ENCODE measurements around the gene SELENOO.

The SELENOO gene

DNA sequence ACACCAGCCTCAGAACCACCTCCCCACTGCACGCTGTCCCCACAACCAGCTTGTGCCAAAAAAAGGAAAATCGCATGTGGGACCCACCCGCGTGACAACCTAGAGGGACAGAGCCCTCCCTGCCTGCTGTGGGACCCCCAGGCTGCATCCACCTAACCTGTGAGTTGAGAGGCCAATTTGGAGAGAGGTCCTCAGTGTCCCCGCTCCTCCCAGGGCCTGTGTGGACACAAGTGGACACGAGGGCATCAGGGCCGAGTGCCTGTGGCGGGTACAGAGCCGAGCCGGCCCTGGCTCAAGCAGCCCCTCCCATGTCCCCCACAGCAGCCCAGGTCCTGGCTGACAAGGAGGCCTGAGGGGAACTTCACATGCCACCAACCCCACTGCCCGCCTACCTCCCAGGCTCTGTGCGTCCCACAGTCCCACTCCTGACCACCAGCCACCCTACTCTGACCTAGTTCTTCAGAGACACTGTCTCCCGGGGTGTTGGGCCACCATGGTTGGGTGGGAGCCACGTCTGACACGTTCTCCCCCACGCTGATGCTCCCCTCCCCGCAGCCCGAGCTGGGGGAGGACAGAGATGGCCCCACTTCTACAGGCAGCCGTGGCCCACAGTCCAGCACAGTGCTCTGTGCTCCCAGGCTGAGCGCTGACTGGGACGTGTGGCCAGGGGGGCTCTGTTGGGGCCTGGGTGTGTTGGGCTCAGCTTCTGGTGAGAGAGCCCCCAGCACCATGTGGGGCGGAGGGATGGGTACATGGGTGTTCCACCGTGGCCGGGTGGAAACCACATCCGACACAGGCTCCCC lies 19.2 kb downstream of the SELENOO start:
- peaks cover 1% of the 10 kb centered on the region; the same call in 1 of the 2 replicates for H3K4me1 ChIP-seq (ENCODE audit: control insufficient read depth, insufficient read depth, low read length)
- DNase-seq (ENCODE audit: low read depth, low spot score) = no peak
- no peaks in the 10 kb centered on the region for H3K9me3 ChIP-seq (ENCODE audit: control insufficient read depth, insufficient read depth, low read length)
- no CpG with 5 or more reads among the region's 25 CpGs for WGBS (ENCODE audit: insufficient coverage, insufficient read length)
- peaks cover 34% of the 10 kb centered on the region for H3K36me3 ChIP-seq (ENCODE audit: control insufficient read depth, insufficient read depth, low read length)
- H3K27me3 ChIP-seq (ENCODE audit: control insufficient read depth, insufficient read depth, low read length) = no peaks in the 10 kb centered on the region
- no peak overlapping the region for H3K4me3 ChIP-seq (ENCODE audit: low read length)
- H3K27ac ChIP-seq (ENCODE audit: low read length) = no peak overlapping the region

DNA sequence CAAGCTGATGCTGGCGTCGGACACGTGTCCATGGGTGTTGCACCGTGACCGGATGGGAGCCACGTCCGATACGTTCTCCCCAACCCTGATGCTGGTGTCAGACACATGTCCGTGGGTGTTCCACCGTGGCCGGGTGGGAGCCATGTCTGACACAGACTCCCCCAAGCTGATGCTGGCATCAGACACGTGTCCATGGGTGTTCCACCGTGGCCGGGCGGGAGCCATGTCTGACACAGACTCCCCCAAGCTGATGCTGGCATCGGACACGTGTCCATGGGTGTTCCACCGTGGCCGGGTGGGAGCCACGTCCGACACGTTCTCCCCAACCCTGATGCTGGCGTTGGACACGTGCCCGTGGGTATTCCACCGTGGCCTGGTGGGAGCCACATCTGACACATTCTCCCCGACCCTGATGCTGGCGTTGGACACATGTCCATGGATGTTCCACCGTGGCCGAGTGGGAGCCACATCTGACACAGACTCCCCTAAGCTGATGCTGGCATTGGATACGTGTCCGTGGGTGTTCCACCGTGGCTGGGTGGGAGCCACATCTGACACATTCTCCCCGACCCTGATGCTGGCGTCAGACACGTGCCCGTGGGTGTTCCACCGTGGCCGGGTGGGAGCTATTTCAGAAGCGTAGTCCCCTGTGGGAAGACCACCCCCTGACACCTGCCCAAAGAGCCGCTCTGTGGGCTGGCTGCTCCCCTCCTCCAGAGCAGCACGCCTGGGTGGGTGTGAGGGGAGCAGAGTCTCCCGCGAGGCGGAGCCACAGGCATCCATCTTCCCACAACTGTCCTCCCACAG lies 20.0 kb downstream of the SELENOO start:
- no peak overlapping the region for H3K27ac ChIP-seq (ENCODE audit: low read length)
- H3K27me3 ChIP-seq (ENCODE audit: control insufficient read depth, insufficient read depth, low read length) = no peaks in the 10 kb centered on the region
- no CpG with 5 or more reads among the region's 45 CpGs for WGBS (ENCODE audit: insufficient coverage, insufficient read length)
- DNase-seq (ENCODE audit: low read depth, low spot score) = no peak
- H3K36me3 ChIP-seq (ENCODE audit: control insufficient read depth, insufficient read depth, low read length) = peaks cover 37% of the 10 kb centered on the region
- no peak overlapping the region for H3K4me3 ChIP-seq (ENCODE audit: low read length)
- H3K4me1 ChIP-seq (ENCODE audit: control insufficient read depth, insufficient read depth, low read length) = peaks cover 1% of the 10 kb centered on the region; the same call in 1 of the 2 replicates
- H3K9me3 ChIP-seq (ENCODE audit: control insufficient read depth, insufficient read depth, low read length) = no peaks in the 10 kb centered on the region

DNA sequence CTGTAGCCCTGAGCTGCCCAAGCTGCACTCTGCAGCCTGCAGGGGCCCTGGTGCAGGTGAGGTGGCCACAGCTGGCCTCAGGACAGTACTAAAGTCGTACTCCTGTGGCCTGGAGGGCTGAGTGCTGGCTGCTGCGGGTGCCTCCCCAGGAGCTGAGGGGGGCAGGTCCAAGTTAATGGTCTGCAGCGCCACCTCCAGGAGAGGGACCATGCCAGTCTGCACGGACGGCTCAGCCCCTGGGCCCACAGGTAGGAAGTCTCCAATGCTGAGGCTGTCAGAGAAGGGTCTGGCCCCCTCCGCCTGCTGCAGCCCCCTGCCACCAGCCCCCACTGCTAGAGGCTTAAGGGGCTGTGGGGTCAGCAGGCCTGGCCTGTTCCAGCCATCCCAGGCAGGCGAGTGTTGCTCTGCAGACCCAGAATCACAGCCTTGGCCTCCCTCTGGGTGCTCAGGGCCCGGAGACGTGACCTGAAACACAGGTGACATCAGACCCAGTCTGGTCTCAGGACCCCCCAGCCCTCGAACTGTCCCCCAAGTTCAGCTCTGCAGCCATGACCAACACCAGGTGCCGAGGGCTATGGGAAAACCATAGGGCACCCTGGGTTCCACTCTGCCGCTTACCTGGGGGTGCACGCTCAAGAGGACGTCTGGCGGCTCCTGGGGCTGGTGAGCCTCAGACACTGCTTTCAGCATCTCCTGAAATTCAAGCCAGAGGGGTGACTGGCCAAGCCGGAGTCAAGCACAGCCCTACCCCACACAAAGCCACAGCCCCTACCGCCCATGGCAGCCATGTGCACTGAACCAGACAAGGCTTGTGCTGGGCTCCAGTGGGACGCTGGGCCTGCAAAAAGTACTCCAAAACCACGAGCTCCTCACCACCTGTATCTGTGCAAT lies 20.8 kb downstream of the SELENOO start:
- Histone ChIP-seq H3K4me3 (ENCODE audit: low read length) (no peak overlapping the region), H3K27ac (ENCODE audit: low read length) (no peak overlapping the region), H3K4me1 (ENCODE audit: control insufficient read depth, insufficient read depth, low read length) (peaks cover 1% of the 10 kb centered on the region; the same call in 1 of the 2 replicates), H3K36me3 (ENCODE audit: control insufficient read depth, insufficient read depth, low read length) (peaks cover 38% of the 10 kb centered on the region), H3K27me3 (ENCODE audit: control insufficient read depth, insufficient read depth, low read length) (no peaks in the 10 kb centered on the region), H3K9me3 (ENCODE audit: control insufficient read depth, insufficient read depth, low read length) (no peaks in the 10 kb centered on the region)
- no CpG with 5 or more reads among the region's 19 CpGs for WGBS (ENCODE audit: insufficient coverage, insufficient read length)
- DNase-seq (ENCODE audit: low read depth, low spot score) = no peak

DNA sequence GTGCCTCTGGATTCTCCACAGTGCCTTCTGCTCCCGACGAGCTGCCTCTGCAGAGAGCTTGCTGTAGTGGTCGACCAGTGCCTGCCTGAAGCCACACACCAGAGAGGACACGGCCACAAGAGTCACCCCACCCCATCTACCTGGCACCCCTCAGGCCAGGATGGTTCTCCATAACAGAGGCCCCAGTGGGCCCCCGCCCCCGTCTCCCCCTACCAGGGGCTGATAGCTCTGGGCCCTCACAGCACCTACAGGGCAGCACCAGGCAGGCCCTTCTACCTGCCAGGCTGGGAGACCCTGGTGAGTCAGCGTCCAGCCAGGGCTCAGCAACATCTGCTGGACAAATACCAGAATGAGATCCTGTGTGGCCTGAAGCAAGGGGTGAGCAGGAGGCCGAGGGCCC lies 21.7 kb downstream of the SELENOO start:
- WGBS (ENCODE audit: insufficient coverage, insufficient read length) = no CpG with 5 or more reads among the region's 8 CpGs
- Histone ChIP-seq H3K27me3 (ENCODE audit: control insufficient read depth, insufficient read depth, low read length) (no peaks in the 10 kb centered on the region), H3K27ac (ENCODE audit: low read length) (no peak overlapping the region), H3K9me3 (ENCODE audit: control insufficient read depth, insufficient read depth, low read length) (no peaks in the 10 kb centered on the region), H3K4me1 (ENCODE audit: control insufficient read depth, insufficient read depth, low read length) (peaks cover 1% of the 10 kb centered on the region; the same call in 1 of the 2 replicates), H3K36me3 (ENCODE audit: control insufficient read depth, insufficient read depth, low read length) (peaks cover 30% of the 10 kb centered on the region), H3K4me3 (ENCODE audit: low read length) (no peak overlapping the region)
- no peak for DNase-seq (ENCODE audit: low read depth, low spot score)

DNA sequence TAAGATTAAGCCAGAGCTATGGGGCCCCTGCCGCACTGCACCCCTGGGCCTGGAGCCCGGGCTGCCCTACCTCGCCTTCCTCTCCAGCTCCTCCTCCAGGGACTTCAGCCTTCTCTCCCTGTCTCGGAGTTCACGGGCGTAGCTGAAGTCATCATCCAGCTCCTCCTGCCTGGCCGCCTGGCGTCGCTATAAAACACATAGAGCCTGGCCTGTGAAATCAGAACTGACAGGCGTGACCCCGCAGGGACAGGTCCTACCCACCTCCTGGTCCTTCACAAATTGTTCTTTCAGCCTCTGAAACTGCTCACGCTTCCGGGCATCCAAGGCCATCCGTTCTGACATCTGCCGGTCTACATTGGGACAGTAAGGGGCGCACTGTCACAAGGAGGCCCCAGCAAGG lies 23.3 kb downstream of the SELENOO start:
- peaks cover 21% of the 10 kb centered on the region for H3K36me3 ChIP-seq (ENCODE audit: control insufficient read depth, insufficient read depth, low read length)
- H3K4me1 ChIP-seq (ENCODE audit: control insufficient read depth, insufficient read depth, low read length) = peaks cover 1% of the 10 kb centered on the region; the same call in 1 of the 2 replicates
- no peaks in the 10 kb centered on the region for H3K27me3 ChIP-seq (ENCODE audit: control insufficient read depth, insufficient read depth, low read length)
- no CpG with 5 or more reads among the region's 16 CpGs for whole genome bisulfite sequencing (ENCODE audit: insufficient coverage, insufficient read length)
- H3K4me3 ChIP-seq (ENCODE audit: low read length) = no peak overlapping the region
- no peak for DNase-seq (ENCODE audit: low read depth, low spot score)
- no peak overlapping the region for H3K27ac ChIP-seq (ENCODE audit: low read length)
- H3K9me3 ChIP-seq (ENCODE audit: control insufficient read depth, insufficient read depth, low read length) = no peaks in the 10 kb centered on the region

DNA sequence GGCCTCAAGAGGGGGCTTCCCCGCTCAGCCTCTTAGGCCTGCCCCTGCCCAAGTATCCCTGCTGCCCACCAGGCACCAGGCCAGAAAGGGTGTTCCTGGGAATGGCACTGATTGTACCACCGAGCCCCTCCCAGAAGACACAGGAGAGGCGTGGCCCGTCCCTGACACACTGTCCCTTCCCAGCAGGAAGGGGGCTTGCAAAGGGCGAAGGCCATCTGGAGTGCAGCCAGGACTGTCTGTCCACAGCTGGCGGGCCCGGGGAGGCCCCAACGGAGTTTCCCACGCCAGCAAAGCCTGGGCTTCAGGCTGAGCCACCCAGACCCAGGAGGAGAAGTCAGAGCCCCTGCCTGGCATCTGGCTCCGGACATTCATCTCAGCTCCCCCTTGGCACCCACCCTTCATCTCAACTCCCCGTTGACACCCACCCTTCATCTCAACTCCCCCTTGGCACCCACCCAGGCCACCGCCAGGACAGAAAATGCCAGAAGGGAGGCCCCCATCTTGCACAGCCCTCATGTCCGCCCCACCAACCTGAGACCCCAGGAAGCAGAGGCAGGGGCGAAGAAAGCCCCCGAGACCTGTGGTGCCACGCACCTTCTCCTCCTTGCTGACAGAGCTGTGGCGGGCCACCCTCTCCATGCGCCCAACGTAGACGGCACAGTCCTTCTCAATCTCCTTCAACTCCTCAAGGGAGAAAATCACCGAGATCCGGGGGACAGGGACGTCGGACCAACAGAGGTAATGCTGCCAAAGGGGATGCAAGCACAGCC lies 24.6 kb downstream of the SELENOO start:
- Histone ChIP-seq H3K27ac (ENCODE audit: low read length) (no peak overlapping the region), H3K9me3 (ENCODE audit: control insufficient read depth, insufficient read depth, low read length) (no peaks in the 10 kb centered on the region), H3K4me3 (ENCODE audit: low read length) (no peak overlapping the region), H3K4me1 (ENCODE audit: control insufficient read depth, insufficient read depth, low read length) (no peaks in the 10 kb centered on the region), H3K36me3 (ENCODE audit: control insufficient read depth, insufficient read depth, low read length) (peaks cover 20% of the 10 kb centered on the region), H3K27me3 (ENCODE audit: control insufficient read depth, insufficient read depth, low read length) (no peaks in the 10 kb centered on the region)
- no peak for DNase-seq (ENCODE audit: low read depth, low spot score)
- WGBS (ENCODE audit: insufficient coverage, insufficient read length) = no CpG with 5 or more reads among the region's 24 CpGs

DNA sequence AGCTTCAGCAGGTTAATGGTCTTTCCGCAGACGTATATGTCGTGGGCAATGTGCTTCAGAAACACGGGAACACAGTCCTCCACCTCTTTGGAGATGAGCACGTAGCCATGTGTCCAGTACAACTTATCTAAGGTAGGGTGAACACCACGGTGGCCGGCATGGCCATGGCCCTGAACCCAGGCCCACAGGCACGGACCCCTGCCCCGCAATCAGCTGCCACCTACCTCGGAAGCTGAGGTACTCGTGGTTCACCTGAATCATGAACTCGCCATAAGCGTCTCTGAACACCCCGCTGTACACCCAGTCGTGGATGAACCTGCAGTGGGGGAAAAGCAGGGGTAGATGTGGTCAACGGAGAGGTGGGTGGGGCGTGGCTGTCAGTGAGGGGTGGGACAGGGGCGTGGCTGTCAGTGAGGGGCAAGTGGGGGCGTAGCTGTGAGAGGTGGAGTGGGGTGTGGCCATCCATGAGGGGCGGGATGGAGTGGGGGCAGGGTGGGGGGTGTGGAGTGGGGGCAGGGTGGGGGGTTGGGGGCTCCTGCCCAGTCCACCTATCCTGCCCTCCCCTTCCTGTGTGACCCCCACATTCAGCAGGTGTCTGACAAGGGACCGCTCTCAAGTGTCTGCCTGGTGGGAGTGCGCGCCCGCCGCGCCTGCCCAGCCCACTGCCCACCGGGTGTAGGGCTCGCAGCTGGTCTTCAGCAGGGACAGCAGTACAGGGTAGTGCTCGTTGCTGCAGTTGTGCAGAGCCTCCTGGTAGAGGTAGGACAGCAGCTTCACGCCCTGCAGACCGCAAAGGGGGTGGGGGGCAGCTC lies 25.5 kb downstream of the SELENOO start:
- no peaks in the 10 kb centered on the region for H3K27me3 ChIP-seq (ENCODE audit: control insufficient read depth, insufficient read depth, low read length)
- H3K27ac ChIP-seq (ENCODE audit: low read length) = no peak overlapping the region
- H3K9me3 ChIP-seq (ENCODE audit: control insufficient read depth, insufficient read depth, low read length) = no peaks in the 10 kb centered on the region
- no peak for DNase-seq (ENCODE audit: low read depth, low spot score)
- no peaks in the 10 kb centered on the region for H3K4me1 ChIP-seq (ENCODE audit: control insufficient read depth, insufficient read depth, low read length)
- no peak overlapping the region for H3K4me3 ChIP-seq (ENCODE audit: low read length)
- WGBS (ENCODE audit: insufficient coverage, insufficient read length) = no CpG with 5 or more reads among the region's 31 CpGs
- peaks cover 13% of the 10 kb centered on the region for H3K36me3 ChIP-seq (ENCODE audit: control insufficient read depth, insufficient read depth, low read length)

DNA sequence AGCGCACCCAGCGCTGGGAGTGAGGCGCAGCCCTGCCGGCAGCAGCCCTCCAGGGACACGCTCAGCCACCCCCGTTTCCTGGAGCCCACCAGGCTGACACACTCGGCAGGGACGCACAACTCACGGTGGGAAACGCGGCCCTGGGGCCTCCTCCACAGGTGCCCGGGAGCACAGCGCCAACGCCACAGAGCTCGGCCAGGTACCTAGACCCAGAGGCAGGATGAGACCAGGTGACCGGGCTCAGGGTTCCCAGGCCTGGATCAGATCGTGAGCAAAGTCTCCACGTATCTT lies 26.0 kb downstream of the SELENOO start:
- no peak overlapping the region for H3K27ac ChIP-seq (ENCODE audit: low read length)
- H3K36me3 ChIP-seq (ENCODE audit: control insufficient read depth, insufficient read depth, low read length) = peaks cover 10% of the 10 kb centered on the region
- H3K27me3 ChIP-seq (ENCODE audit: control insufficient read depth, insufficient read depth, low read length) = no peaks in the 10 kb centered on the region
- WGBS (ENCODE audit: insufficient coverage, insufficient read length) = no CpG with 5 or more reads among the region's 18 CpGs
- no peak overlapping the region for H3K4me3 ChIP-seq (ENCODE audit: low read length)
- no peaks in the 10 kb centered on the region for H3K9me3 ChIP-seq (ENCODE audit: control insufficient read depth, insufficient read depth, low read length)
- H3K4me1 ChIP-seq (ENCODE audit: control insufficient read depth, insufficient read depth, low read length) = no peaks in the 10 kb centered on the region
- no peak for DNase-seq (ENCODE audit: low read depth, low spot score)

DNA sequence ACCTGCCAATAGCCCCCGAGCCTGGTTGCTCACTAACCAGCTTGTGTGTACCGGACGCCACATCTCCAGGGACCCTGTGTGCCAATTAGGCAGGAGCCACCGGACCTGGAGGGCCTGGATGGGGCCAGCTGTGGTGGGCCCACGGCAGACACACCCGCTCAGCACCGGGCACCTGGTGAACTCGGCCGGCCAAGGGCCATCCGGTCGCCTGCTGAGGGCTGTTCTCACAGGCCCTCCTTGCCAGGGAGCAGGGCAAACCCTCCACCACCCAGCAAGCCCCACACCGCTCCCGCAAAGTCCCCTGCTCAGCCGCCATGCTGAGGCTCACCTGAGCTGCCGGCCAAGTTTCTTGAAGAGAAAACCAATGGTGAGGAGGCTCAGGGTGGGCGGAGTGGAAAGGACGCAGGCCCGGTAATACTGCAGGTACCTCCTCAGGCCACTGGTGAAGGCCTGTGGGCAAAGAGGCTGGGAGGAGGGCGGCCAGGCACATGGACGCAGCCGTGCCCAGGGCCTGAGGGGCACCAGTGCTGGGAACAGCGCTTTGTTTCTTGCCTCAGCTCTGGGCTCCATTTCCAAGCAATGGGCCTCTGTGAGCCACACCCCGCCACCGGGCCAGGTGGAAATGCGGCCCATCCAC lies 26.9 kb downstream of the SELENOO start:
- Histone ChIP-seq H3K4me3 (ENCODE audit: low read length) (no peak overlapping the region), H3K27me3 (ENCODE audit: control insufficient read depth, insufficient read depth, low read length) (no peaks in the 10 kb centered on the region), H3K36me3 (ENCODE audit: control insufficient read depth, insufficient read depth, low read length) (peaks cover 7% of the 10 kb centered on the region), H3K9me3 (ENCODE audit: control insufficient read depth, insufficient read depth, low read length) (no peaks in the 10 kb centered on the region), H3K27ac (ENCODE audit: low read length) (no peak overlapping the region), H3K4me1 (ENCODE audit: control insufficient read depth, insufficient read depth, low read length) (no peaks in the 10 kb centered on the region)
- no peak for DNase-seq (ENCODE audit: low read depth, low spot score)
- WGBS (ENCODE audit: insufficient coverage, insufficient read length) = no CpG with 5 or more reads among the region's 25 CpGs
